ENCODE measurements around the gene NDUFS2. TPM values are rescaled to one million over a fixed set of nuclear protein-coding genes. Genes with fewer than 3 reads are reported as not detected.
A peak's percentile ranks its signal among the peaks of the same experiment; 100 is the strongest.

NDUFS2 gene
- total and polyA plus RNA-seq, 8 donors, result 26.7 to 56.8 (median 31.1) TPM

GRCh38 chr1:161259345-161259702, 57.2 kb downstream of the NDUFS2 start:
- intact Hi-C loops (cut with DNase I), result no loop called here
- Histone ChIP-seq H3K9me3 (no peaks in the 10 kb centered on the region), H3K4me1 (peaks cover 0 to 3% (median 0%) of the 10 kb centered on the region in 3 donors), H3K27ac (no peak overlapping the region), H3K27me3 (peaks cover 0 to 5% (median 0%) of the 10 kb centered on the region in 4 donors), H3K36me3 (no peaks in the 10 kb centered on the region), H3K4me3 (peak overlapping the region in 1 of 4 donors; percentile 58)
- ATAC-seq, result no peak
- WGBS, 2 donors, result 56 to 59% methylated on average over 6 of the region's 6 CpGs
- no peak for DNase-seq
- TF ChIP-seq CTCF (IDR thresholded peaks at IDR 0.05), result no peak
- FAIRE-seq, result no peak

GRCh38 chr1:161259765-161260164, 57.6 kb downstream of the NDUFS2 start:
- H3K27me3 ChIP-seq, result peaks cover 0 to 5% (median 0%) of the 10 kb centered on the region in 4 donors
- FAIRE-seq (no peak), ATAC-seq (no peak), DNase-seq (no peak)
- peaks cover 0 to 3% (median 0%) of the 10 kb centered on the region in 3 donors for H3K4me1 ChIP-seq
- H3K9me3 ChIP-seq, result no peaks in the 10 kb centered on the region
- intact Hi-C loops (cut with DNase I), result no loop called here
- no peak for TF ChIP-seq CTCF (IDR thresholded peaks at IDR 0.05)
- no peak overlapping the region for H3K4me3 ChIP-seq
- 66 to 78% methylated on average over 1 of the region's 1 CpG for WGBS, 2 donors
- no peak overlapping the region for H3K27ac ChIP-seq
- H3K36me3 ChIP-seq, result no peaks in the 10 kb centered on the region

- H3K4me3 ChIP-seq, result no peak overlapping the region
- DNase-seq (no peak), ATAC-seq (no peak), FAIRE-seq (no peak)
- intact Hi-C loops (cut with DNase I), result no loop called here
- no peaks in the 10 kb centered on the region for H3K9me3 ChIP-seq
- H3K27me3 ChIP-seq, result peaks cover 0 to 5% (median 0%) of the 10 kb centered on the region in 4 donors
- TF ChIP-seq CTCF (IDR thresholded peaks at IDR 0.05), result no peak
- 62 to 64% methylated on average over 9 of the region's 9 CpGs for WGBS, 2 donors
- no peak overlapping the region for H3K27ac ChIP-seq
- H3K36me3 ChIP-seq, result no peaks in the 10 kb centered on the region
- H3K4me1 ChIP-seq, result peaks cover 0 to 3% (median 0%) of the 10 kb centered on the region in 3 donors
Observed at GRCh38 chr1:161260376-161261260, 58.5 kb downstream of the NDUFS2 start.

- peaks cover 0 to 5% (median 0%) of the 10 kb centered on the region in 4 donors for H3K27me3 ChIP-seq
- no peak for FAIRE-seq
Observed at GRCh38 chr1:161261261-161262235, 59.4 kb downstream of the NDUFS2 start.

More at GRCh38 chr1:161261261-161262235, 59.4 kb downstream of the NDUFS2 start:
- H3K4me1 ChIP-seq, result peaks cover 0 to 3% (median 0%) of the 10 kb centered on the region in 3 donors
- intact Hi-C loops (cut with DNase I), result no loop called here
- no peaks in the 10 kb centered on the region for H3K36me3 ChIP-seq
- DNase-seq (no peak), ATAC-seq (peak in 1 of 4 donors; percentile 29)
- H3K27ac ChIP-seq, result no peak overlapping the region
- TF ChIP-seq CTCF (IDR thresholded peaks at IDR 0.05), result no peak
- 78 to 79% methylated on average over 12 of the region's 12 CpGs for WGBS, 2 donors
- H3K4me3 ChIP-seq, result no peak overlapping the region
- H3K9me3 ChIP-seq, result no peaks in the 10 kb centered on the region

Small RNA genes within 50 kb of the gene (microRNA-seq; reads per million reads assigned to microRNA genes)
- 0 to 0.39 reads per million in 2 donors for gene MIR5187

Other genes starting within 250 kb of the NDUFS2 start
- not detected for gene ITLN2, start 247.6 kb upstream of the NDUFS2 start, total RNA-seq
- gene ITLN2, start 247.6 kb upstream of the NDUFS2 start, polyA plus RNA-seq, result under 1 TPM in 1 of 2 donors, not detected in 1; 0.19 TPM
- gene F11R, start 181.2 kb upstream of the NDUFS2 start, total RNA-seq, result 10 to 100 TPM; 30.0 to 59.5 (median 38.2) TPM
- 10 to 100 TPM; 22.7 to 23.6 TPM for gene F11R, start 181.2 kb upstream of the NDUFS2 start, polyA plus RNA-seq
- 10 to 100 TPM; 24.8 to 43.8 (median 32.1) TPM for gene TSTD1, start 163.4 kb upstream of the NDUFS2 start, total RNA-seq
- 100 to 1,000 TPM in 1 of 2 donors, 10 to 100 TPM in 1; 69.0 to 131 TPM for gene TSTD1, start 163.4 kb upstream of the NDUFS2 start, polyA plus RNA-seq
- gene USF1, start 156.4 kb upstream of the NDUFS2 start, total RNA-seq, result 10 to 100 TPM; 15.8 to 33.2 (median 21.7) TPM
- gene USF1, start 156.4 kb upstream of the NDUFS2 start, polyA plus RNA-seq, result 100 to 1,000 TPM in 1 of 2 donors, 10 to 100 TPM in 1; 89.4 to 118 TPM
- gene ARHGAP30, start 132.5 kb upstream of the NDUFS2 start, total RNA-seq, result 1 to 10 TPM in 4 of 6 donors, under 1 TPM in 2; 0.43 to 9.1 (median 1.9) TPM
- 1 to 10 TPM in 1 of 2 donors, under 1 TPM in 1; 0.70 to 2.0 TPM for gene ARHGAP30, start 132.5 kb upstream of the NDUFS2 start, polyA plus RNA-seq
- 1 to 10 TPM; 1.7 to 9.3 (median 3.5) TPM for gene NECTIN4, start 112.8 kb upstream of the NDUFS2 start, total RNA-seq
- 1 to 10 TPM; 2.1 to 2.7 TPM for gene NECTIN4, start 112.8 kb upstream of the NDUFS2 start, polyA plus RNA-seq
- 1 to 10 TPM; 3.2 to 7.9 (median 6.2) TPM for gene KLHDC9, start 104.0 kb upstream of the NDUFS2 start, total RNA-seq
- 10 to 100 TPM in 1 of 2 donors, 1 to 10 TPM in 1; 8.6 to 19.3 TPM for gene KLHDC9, start 104.0 kb upstream of the NDUFS2 start, polyA plus RNA-seq
- gene PFDN2, start 84.3 kb upstream of the NDUFS2 start, total RNA-seq, result 10 to 100 TPM in 5 of 6 donors, 1 to 10 TPM in 1; 9.8 to 24.8 (median 18.0) TPM
- gene PFDN2, start 84.3 kb upstream of the NDUFS2 start, polyA plus RNA-seq, result 10 to 100 TPM; 63.8 to 91.6 TPM
- 10 to 100 TPM; 17.9 to 25.1 (median 19.9) TPM for gene NIT1, start 84.3 kb upstream of the NDUFS2 start, total RNA-seq
- gene NIT1, start 84.3 kb upstream of the NDUFS2 start, polyA plus RNA-seq, result 10 to 100 TPM; 27.7 to 48.4 TPM
- 10 to 100 TPM; 12.4 to 20.8 (median 15.6) TPM for gene DEDD, start 69.7 kb upstream of the NDUFS2 start, total RNA-seq
- gene DEDD, start 69.7 kb upstream of the NDUFS2 start, polyA plus RNA-seq, result 10 to 100 TPM; 11.1 to 19.7 TPM
- 10 to 100 TPM; 59.5 to 80.7 (median 70.4) TPM for gene UFC1, start 48.4 kb upstream of the NDUFS2 start, total RNA-seq
- gene UFC1, start 48.4 kb upstream of the NDUFS2 start, polyA plus RNA-seq, result 100 to 1,000 TPM in 1 of 2 donors, 10 to 100 TPM in 1; 78.4 to 107 TPM
- 10 to 100 TPM in 3 of 6 donors, 1 to 10 TPM in 3; 7.9 to 18.4 (median 9.5) TPM for gene USP21, start 42.9 kb upstream of the NDUFS2 start, total RNA-seq
- 10 to 100 TPM; 21.1 to 25.3 TPM for gene USP21, start 42.9 kb upstream of the NDUFS2 start, polyA plus RNA-seq
- 10 to 100 TPM in 3 of 6 donors, 1 to 10 TPM in 3; 7.4 to 14.3 (median 10.2) TPM for gene PPOX, start 35.9 kb upstream of the NDUFS2 start, total RNA-seq
- gene PPOX, start 35.9 kb upstream of the NDUFS2 start, polyA plus RNA-seq, result 10 to 100 TPM; 42.0 to 56.4 TPM
- gene B4GALT3, start 24.9 kb upstream of the NDUFS2 start, total RNA-seq, result 10 to 100 TPM; 14.8 to 22.0 (median 19.0) TPM
- 10 to 100 TPM; 29.7 to 35.6 TPM for gene B4GALT3, start 24.9 kb upstream of the NDUFS2 start, polyA plus RNA-seq
- gene ADAMTS4, start 3.3 kb upstream of the NDUFS2 start, total RNA-seq, result 1 to 10 TPM; 2.7 to 6.6 (median 4.8) TPM
- 1 to 10 TPM; 3.7 to 3.9 TPM for gene ADAMTS4, start 3.3 kb upstream of the NDUFS2 start, polyA plus RNA-seq
- gene FCER1G, start 12.9 kb downstream of the NDUFS2 start, total RNA-seq, result 10 to 100 TPM in 3 of 6 donors, 1 to 10 TPM in 3; 1.3 to 25.0 (median 6.5) TPM
- gene FCER1G, start 12.9 kb downstream of the NDUFS2 start, polyA plus RNA-seq, result 10 to 100 TPM; 12.8 to 16.2 TPM
- gene APOA2, start 21.3 kb downstream of the NDUFS2 start, total RNA-seq, result 1 to 10 TPM in 1 of 6 donors, not detected in 5; 3.2 TPM
- gene APOA2, start 21.3 kb downstream of the NDUFS2 start, polyA plus RNA-seq, result not detected
- gene TOMM40L, start 23.7 kb downstream of the NDUFS2 start, total RNA-seq, result 1 to 10 TPM; 1.4 to 5.6 (median 2.6) TPM
- gene TOMM40L, start 23.7 kb downstream of the NDUFS2 start, polyA plus RNA-seq, result 1 to 10 TPM; 3.3 to 4.3 TPM
- not detected for gene NR1I3, start 35.8 kb downstream of the NDUFS2 start, total RNA-seq
- under 1 TPM in 1 of 2 donors, not detected in 1; 0.15 TPM for gene NR1I3, start 35.8 kb downstream of the NDUFS2 start, polyA plus RNA-seq
- under 1 TPM in 3 of 6 donors, not detected in 3; 0.08 to 0.23 (median 0.13) TPM for gene PCP4L1, start 56.4 kb downstream of the NDUFS2 start, total RNA-seq
- gene PCP4L1, start 56.4 kb downstream of the NDUFS2 start, polyA plus RNA-seq, result under 1 TPM in 1 of 2 donors, not detected in 1; 0.15 TPM
- 1 to 10 TPM in 4 of 6 donors, under 1 TPM in 2; 0.51 to 2.1 (median 1.4) TPM for gene MPZ, start 107.6 kb downstream of the NDUFS2 start, total RNA-seq
- 1 to 10 TPM; 1.3 to 2.8 TPM for gene MPZ, start 107.6 kb downstream of the NDUFS2 start, polyA plus RNA-seq
- 10 to 100 TPM; 38.7 to 91.4 (median 58.8) TPM for gene SDHC, start 112.0 kb downstream of the NDUFS2 start, total RNA-seq
- 10 to 100 TPM; 18.2 to 64.6 TPM for gene SDHC, start 112.0 kb downstream of the NDUFS2 start, polyA plus RNA-seq
- under 1 TPM in 1 of 6 donors, not detected in 5; 0.47 TPM for gene CFAP126, start 165.5 kb downstream of the NDUFS2 start, total RNA-seq
- gene CFAP126, start 165.5 kb downstream of the NDUFS2 start, polyA plus RNA-seq, result under 1 TPM; 0.34 to 0.87 TPM

Data from pancreas (tissue), 10 donors.